ENCODE measurements around the gene HOOK2. TPM values are rescaled to one million over a fixed set of nuclear protein-coding genes. Genes with fewer than 3 reads are reported as not detected.
A peak's percentile ranks its signal among the peaks of the same experiment; 100 is the strongest.

HOOK2 gene
- polyA plus RNA-seq, 3 donors, result 0.55 to 28.6 (median 1.1) TPM

DNA sequence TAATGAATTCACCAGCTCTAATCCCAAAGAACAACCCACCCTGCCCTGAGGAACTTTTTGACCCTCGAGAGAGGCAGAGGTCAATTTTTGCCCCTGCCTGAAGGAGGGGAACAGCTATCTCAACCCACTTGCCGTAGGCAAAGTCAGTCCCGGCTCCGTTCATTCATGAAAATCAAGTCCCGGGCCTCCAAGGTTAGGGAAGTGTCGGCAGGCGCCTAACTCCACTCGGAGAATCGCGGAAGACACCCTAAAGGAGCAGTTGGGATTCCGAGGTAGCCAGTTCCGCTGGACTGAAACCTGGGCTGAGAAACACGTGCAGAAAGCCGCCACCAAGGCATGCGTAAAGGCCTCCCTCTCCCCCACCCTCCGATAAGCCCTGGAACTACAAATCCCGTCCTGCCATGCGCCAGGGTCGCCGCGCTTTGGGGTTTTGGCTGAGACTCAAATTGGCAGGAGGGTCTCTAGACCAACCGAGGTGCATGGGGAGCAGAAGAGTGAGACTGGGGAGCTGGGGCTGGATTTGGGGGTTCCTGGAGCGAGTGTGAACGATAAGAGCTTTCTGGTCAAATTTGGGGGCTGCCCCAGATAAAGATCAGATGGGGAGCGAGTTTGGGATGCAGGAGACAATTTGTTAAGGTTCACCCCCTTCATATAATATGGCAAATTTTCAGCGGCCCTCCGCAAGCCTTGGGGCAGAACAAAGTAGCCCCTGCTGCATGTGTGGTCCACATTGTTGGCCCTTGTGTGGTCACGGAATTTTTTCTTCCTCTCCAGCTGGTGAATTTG, 51.5 kb downstream of the HOOK2 start, which contains the start of gene TNPO2:
Gene TNPO2, minus strand, starts transcription at position 292 of the 786 bp plus-strand sequence. CDS start 2,955 bp downstream, outside the sequence.
- Histone ChIP-seq H3K36me3 (replicated peaks in 1 of 2; ENCODE audit: control insufficient read depth in 1 of 2, insufficient read depth in 2 of 2, low read length in 2 of 2) (peaks cover 14 to 18% of the 10 kb centered on the region in 2 donors), H3K9me3 (replicated peaks in 1 of 2; ENCODE audit: control insufficient read depth in 1 of 2, insufficient read depth in 1 of 2, low read length in 2 of 2) (no peaks in the 10 kb centered on the region), H3K27me3 (ENCODE audit: control insufficient read depth in 2 of 2, insufficient read depth in 2 of 2, low read length in 2 of 2) (no peaks in the 10 kb centered on the region), H3K27ac (ENCODE audit: low read depth in 1 of 2, low read length in 2 of 2) (peak within 1 kb of the TSS; percentile 19 to 51), H3K4me1 (ENCODE audit: control insufficient read depth in 1 of 2, insufficient read depth in 2 of 2, low read length in 2 of 2) (peaks cover 34 to 39% of the 10 kb centered on the region in 2 donors), H4K20me1 (ENCODE audit: insufficient read depth, low read length) (peaks cover 2% of the 10 kb centered on the region), H3K4me3 (replicated peaks in 1 of 3; ENCODE audit: low read depth in 2 of 3, low read length in 3 of 3) (peak within 1 kb of the TSS; percentile 49 to 79 (median 62)), H3K79me2 (ENCODE audit: insufficient read depth, low read length) (peaks cover 38% of the 10 kb centered on the region), H2AFZ (ENCODE audit: insufficient read depth, low read depth, low read length, poor library complexity, severe bottlenecking) (peak within 1 kb of the TSS; percentile 95), H3K4me2 (replicated peaks; ENCODE audit: extremely low read depth, low read length, poor library complexity, severe bottlenecking) (peak within 1 kb of the TSS; percentile 87), H3K9ac (ENCODE audit: insufficient read depth, low read length, poor library complexity, severe bottlenecking) (peak within 1 kb of the TSS; percentile 89)
- Mint-ChIP-seq H3K9me3 (peaks cover 0 to 2% (median 0%) of the 10 kb centered on the region in 7 donors), H3K27me3 (ENCODE audit: low read depth in 3 of 3) (peaks cover 0 to 3% (median 0%) of the 10 kb centered on the region in 3 donors), H3K4me3 (peak within 1 kb of the TSS; percentile 85 to 95), H3K4me1 (peaks cover 37% of the 10 kb centered on the region), H3K27ac (peak within 1 kb of the TSS; percentile 80 to 92 (median 86)), H3K36me3 (peaks cover 12 to 25% of the 10 kb centered on the region in 2 donors)
- TF ChIP-seq, protein P1, sequence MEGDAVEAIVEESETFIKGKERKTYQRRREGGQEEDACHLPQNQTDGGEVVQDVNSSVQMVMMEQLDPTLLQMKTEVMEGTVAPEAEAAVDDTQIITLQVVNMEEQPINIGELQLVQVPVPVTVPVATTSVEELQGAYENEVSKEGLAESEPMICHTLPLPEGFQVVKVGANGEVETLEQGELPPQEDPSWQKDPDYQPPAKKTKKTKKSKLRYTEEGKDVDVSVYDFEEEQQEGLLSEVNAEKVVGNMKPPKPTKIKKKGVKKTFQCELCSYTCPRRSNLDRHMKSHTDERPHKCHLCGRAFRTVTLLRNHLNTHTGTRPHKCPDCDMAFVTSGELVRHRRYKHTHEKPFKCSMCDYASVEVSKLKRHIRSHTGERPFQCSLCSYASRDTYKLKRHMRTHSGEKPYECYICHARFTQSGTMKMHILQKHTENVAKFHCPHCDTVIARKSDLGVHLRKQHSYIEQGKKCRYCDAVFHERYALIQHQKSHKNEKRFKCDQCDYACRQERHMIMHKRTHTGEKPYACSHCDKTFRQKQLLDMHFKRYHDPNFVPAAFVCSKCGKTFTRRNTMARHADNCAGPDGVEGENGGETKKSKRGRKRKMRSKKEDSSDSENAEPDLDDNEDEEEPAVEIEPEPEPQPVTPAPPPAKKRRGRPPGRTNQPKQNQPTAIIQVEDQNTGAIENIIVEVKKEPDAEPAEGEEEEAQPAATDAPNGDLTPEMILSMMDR (IDR thresholded peaks at IDR 0.05), result no peak
- 2% methylated on average over 21 of the region's 28 CpGs for WGBS (ENCODE audit: insufficient coverage)
- intact Hi-C loops (cut with micrococcal nuclease), result loop anchor here in 1 of 2 donors (2.0 kb wide), 1 partner anchor 13 kb away; the partner anchor contains the start of gene GET3
- DNase-seq, result peak in 2 of 3 donors; percentile 35 to 56

DNA sequence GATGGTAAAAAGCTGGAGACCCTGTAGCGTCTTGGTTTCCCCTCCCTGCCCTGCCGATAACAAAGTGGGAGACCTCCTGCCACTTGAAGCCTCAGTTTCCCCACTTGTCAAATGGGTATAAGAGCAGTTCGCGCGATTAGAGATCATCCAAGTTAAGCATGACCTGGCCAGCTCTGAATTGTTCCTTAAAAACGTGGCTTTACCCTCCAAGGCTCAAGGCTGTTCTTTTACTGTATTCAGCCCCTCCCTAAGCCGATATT, 52.0 kb downstream of the HOOK2 start:
- H3K79me2 ChIP-seq (ENCODE audit: insufficient read depth, low read length), result peaks cover 43% of the 10 kb centered on the region
- H3K27ac Mint-ChIP-seq, result peak overlapping the region; percentile 40 to 92 (median 81)
- intact Hi-C loops (cut with micrococcal nuclease), result loop anchor here in 1 of 2 donors (2.0 kb wide), 1 partner anchor 13 kb away; the partner anchor contains the start of gene GET3
- H3K36me3 ChIP-seq (replicated peaks in 1 of 2; ENCODE audit: control insufficient read depth in 1 of 2, insufficient read depth in 2 of 2, low read length in 2 of 2), result peaks cover 14 to 18% of the 10 kb centered on the region in 2 donors
- H3K27ac ChIP-seq (ENCODE audit: low read depth in 1 of 2, low read length in 2 of 2), result peak overlapping the region; percentile 19 to 51
- no peaks in the 10 kb centered on the region for H4K20me1 ChIP-seq (ENCODE audit: insufficient read depth, low read length)
- H3K9ac ChIP-seq (ENCODE audit: insufficient read depth, low read length, poor library complexity, severe bottlenecking), result peak overlapping the region; percentile 53
- 2% methylated on average over 6 of the region's 7 CpGs for WGBS (ENCODE audit: insufficient coverage)
- peak overlapping the region; percentile 87 for H3K4me2 ChIP-seq (replicated peaks; ENCODE audit: extremely low read depth, low read length, poor library complexity, severe bottlenecking)
- H3K9me3 ChIP-seq (replicated peaks in 1 of 2; ENCODE audit: control insufficient read depth in 1 of 2, insufficient read depth in 1 of 2, low read length in 2 of 2), result no peaks in the 10 kb centered on the region
- peaks cover 0 to 2% (median 0%) of the 10 kb centered on the region in 7 donors for H3K9me3 Mint-ChIP-seq
- H3K36me3 Mint-ChIP-seq, result peaks cover 14 to 25% of the 10 kb centered on the region in 2 donors
- no peaks in the 10 kb centered on the region for H3K27me3 ChIP-seq (ENCODE audit: control insufficient read depth in 2 of 2, insufficient read depth in 2 of 2, low read length in 2 of 2)
- H3K4me3 Mint-ChIP-seq, result peak overlapping the region; percentile 85 to 95
- TF ChIP-seq, protein P1 (IDR thresholded peaks at IDR 0.05), result no peak
- peaks cover 34 to 39% of the 10 kb centered on the region in 2 donors for H3K4me1 ChIP-seq (ENCODE audit: control insufficient read depth in 1 of 2, insufficient read depth in 2 of 2, low read length in 2 of 2)
- DNase-seq, result no peak
- peak overlapping the region; percentile 49 to 79 (median 62) for H3K4me3 ChIP-seq (replicated peaks in 1 of 3; ENCODE audit: low read depth in 2 of 3, low read length in 3 of 3)
- peak overlapping the region; percentile 95 for H2AFZ ChIP-seq (ENCODE audit: insufficient read depth, low read depth, low read length, poor library complexity, severe bottlenecking)
- H3K4me1 Mint-ChIP-seq, result peaks cover 38% of the 10 kb centered on the region
- peaks cover 0 to 3% (median 0%) of the 10 kb centered on the region in 3 donors for H3K27me3 Mint-ChIP-seq (ENCODE audit: low read depth in 3 of 3)

Data from CD14-positive monocyte (primary cell).